Kidney tubule cell (primary cell): ENCODE results near the gene CROCC.
"Not testable (repeated sequence)": the region's sequence is repeated elsewhere in the genome, so short reads cannot be mapped to it uniquely, and the experiment has no call there.

ENCODE experiments used
- DNase-seq: peaks from one replicate; pipeline ENCODE4 v3.0.0-alpha.2; 2018; ENCODE audit warnings: low spot score

The CROCC gene

DNA sequence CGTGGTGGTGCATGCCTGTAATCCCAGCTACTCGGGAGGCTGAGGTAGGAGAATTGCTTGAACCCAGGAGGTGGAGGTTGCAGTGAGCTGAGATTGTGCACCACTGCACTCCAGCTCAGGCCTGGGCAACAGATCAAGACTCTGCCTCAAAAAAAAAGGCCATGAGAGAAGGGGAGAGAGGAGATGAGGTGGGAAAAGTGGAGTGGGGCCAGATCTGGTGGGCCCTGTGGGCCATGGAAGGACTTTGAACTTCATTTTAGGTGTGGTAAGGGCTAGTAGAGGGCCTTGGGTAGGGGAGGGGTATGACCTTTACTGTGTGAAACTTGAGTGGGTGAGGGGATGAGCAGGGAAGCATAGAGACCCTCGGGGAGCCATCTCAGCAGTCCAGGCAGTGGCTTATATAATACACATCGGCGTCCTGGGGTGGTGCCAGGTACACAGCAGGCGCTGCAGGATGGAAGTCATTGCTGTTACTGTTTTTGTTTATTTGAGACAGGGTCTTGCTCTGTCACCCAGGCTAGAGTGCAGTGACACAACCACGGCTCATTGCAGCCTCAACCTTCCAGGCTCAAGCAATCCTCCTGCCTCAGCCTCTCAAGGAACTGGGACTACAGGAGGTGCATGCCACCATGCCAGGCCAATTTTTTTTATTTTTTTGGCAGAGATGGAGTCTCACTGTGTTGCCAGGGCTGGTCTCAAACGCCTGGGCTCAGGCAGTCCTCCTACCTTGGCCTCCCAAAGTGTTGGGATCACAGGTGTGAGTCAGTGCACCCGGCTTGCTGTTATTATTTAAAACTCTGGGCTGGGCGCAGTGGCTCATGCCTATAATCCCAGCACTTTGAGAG lies 5.5 kb upstream of the CROCC start:
- DNase-seq: not testable (repeated sequence)

DNA sequence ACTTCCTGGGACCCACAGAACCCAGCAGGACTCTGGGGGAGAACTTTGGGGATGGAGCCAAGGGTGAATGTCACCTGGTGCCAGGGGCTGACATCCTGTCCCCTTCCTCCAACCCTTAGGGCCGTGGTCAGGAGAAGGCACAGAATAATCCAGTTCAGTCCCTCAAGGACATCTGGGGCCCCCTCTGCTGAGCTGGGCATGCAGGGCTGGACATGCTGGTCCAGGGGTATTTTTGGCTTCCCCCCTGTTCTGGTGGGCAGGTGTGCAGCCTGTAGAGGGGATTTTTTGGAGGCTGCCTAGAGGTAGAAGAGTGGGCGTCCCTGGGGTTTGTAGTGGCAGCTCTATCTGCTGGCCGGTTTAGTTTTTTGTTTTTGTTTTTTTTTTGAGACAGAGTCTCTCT lies 3.4 kb upstream of the CROCC start:
- no peak for DNase-seq

DNA sequence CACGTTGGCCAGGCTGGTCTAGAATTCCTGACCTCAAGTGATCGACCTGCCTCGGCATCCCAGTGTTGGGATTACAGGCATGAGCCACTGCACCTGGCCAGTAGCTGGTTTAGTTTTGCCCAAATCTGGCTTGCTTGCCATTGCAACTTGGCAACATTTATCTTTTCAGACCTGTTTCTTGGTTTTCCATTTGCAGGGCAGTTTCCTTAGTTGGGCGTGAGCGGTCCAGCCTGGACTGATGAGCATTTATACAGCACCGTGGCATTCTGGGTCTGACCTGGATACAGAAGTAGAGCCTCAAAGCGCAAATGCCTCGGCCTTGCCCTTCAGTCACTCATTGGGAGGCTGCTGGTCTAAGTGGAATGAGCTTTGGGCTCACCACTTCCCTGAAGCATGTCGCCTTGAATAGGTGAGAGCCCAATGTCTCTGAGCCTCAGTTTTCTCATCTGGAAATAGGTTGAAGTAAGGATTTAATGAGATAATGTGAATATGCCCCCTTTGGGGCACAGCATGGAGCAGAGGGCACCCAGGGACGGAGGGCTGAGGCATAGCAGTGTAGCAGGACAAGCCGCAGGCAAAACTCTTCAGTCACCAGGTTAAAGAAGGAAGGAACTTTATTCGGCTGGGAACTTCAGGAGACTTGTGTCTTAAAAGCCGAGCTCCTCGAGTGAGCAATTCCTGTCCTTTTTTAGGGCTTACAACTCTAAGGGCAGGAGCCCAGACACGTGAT lies 2.6 kb upstream of the CROCC start:
- not testable (repeated sequence) for DNase-seq

GRCh38 chr1:16920951-16921350 lies 780 bp upstream of the CROCC start:
- no peak for DNase-seq

GRCh38 chr1:16922466-16922865 lies 735 bp downstream of the CROCC start:
- DNase-seq: no peak

GRCh38 chr1:16922885-16923431 lies 1.2 kb downstream of the CROCC start:
- no peak for DNase-seq

DNA sequence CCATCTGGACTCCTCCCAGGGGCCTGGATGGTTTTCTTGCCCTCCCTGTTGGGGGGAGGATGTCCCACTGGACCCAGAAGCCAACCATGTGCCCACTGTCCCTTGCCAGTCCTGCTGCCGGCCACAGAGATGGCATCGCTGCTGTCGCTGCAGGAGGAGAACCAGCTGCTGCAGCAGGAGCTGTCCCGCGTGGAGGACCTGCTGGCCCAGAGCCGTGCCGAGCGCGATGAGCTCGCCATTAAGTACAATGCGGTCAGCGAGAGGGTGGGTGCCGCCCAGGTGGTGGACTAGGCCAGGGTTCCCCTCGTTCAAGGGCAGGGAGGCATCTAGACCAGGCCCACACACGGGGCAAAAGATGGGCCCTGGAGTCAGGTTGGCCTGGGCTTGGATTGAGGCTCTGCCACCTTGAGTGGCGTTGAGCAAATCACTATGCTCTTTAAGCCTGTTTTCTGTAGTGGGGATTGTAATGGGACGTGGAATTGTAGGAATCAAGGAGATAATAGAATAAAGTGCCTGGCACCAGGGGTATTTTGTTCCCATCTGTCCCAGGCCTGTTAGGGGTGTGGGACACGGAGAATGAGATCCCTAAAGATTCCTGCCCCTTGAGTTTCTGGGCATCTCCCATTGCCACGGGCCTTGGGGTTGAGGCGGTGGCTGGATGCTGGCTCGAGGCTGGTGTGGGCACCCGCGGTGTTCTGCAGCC lies 2.6 kb downstream of the CROCC start:
- no peak for DNase-seq

GRCh38 chr1:16924919-16925477 lies 3.3 kb downstream of the CROCC start:
- DNase-seq: no peak

DNA sequence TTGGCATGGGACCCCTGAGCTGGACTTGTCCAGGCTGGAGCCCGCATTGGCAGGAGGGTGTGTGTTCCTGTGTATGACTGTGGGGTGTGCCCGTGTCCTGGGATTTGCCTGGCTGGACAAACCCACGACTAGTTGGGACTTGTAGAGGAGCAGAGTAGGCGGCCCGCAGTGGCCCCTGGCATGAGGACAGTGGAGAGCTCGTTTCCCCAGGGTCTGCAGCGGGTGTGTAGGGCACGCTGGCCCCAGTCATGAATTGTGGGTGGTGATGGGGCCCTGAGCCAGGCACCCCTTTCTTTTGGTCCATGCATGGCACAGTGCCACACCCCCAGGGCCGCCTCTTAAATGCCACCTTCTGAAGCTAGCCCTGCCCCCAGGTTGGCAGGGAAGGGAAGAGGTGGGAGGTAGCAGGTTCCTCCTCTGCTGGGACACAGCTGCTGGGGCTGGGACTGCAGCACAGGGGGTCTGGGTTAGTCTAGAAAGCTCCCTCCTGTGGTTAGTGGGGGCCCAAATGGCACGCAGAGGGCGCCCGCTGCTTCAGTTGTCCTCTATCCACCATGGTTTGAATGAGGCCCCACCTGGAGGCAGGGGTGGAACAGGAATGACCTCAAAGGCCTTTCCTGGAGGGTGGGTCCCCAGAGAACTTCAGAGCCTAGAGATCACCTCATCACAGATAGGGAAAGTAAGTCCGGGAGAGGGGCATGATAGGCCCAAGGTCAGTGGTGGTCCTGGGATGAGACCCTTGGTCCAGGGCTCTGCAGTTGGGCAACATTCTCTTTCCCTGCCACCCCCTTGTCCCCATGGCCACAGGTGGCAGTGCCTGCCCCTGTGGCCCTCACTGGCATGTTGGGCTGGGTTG lies 4.1 kb downstream of the CROCC start:
- no peak for DNase-seq

DNA sequence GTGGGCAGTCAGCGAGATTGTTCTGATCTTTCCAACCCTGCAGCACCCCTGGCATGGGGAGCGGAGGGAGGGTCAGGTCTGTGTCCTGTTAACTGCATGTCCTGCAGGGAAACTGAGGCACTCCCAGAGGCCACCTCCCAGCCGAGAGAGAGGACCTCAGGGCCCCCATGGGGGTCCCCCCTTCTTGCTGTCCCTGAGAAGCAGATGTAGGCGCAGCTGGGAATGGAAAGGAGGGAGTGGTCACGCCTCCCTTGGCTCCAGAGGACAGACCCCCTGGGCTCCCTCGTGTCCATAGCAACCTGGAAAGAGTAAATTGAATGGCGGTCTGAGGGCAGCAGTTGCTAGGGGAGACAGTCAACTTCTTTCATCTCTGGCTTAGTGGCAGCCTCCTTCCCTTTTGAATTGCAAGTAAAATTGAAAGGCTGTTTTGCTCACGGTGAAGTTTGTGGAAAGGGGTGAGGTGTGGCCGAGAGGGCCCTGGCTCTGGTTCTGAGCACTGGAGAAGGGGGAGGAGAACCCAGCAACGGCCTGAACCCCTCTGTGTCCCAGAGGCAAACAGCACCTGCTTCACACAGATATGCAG lies 4.9 kb downstream of the CROCC start:
- no peak for DNase-seq

- no peak for DNase-seq
Measured at GRCh38 chr1:16927256-16927655, 5.5 kb downstream of the CROCC start.

GRCh38 chr1:16927711-16928485 lies 6.2 kb downstream of the CROCC start:
- DNase-seq: no peak

DNA sequence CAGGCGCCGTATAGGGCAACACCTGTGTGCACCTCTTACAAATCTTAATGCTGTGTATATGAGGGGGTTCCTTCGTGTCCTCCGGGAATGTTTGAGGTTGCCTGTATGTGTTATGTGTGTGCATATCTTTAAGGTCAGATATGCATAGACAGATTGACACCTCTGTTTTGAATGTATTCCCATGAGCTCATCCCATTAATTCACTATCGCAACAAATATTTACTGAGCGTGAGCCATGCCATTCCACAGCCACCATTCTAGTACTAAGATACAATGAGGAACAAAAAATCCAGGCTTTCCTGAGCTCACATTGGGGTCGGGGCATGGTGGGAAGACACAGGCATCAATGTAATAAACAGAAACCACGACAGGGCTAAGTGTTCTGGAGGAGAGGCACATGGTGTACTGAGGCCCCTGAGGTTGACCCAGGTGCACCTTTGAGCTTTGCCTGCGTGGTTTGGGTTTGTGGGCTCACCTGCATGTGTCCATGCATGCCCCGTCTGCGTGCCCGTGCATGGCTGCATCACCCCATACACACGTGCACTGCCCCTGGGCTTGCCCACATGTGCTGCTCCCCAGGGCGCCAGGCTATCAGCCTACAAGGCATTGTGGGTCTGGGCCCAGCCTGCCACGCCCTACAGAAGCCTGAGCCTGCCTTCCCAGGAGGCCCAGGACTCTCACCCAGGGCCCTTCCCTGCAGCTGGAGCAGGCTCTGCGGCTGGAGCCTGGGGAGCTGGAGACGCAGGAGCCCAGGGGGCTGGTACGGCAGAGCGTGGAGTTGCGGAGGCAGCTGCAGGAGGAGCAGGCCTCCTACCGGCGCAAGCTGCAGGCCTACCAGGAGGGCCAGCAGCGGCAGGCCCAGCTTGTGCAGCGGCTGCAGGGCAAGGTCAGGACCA lies 7.7 kb downstream of the CROCC start:
- DNase-seq: not testable (repeated sequence)

DNA sequence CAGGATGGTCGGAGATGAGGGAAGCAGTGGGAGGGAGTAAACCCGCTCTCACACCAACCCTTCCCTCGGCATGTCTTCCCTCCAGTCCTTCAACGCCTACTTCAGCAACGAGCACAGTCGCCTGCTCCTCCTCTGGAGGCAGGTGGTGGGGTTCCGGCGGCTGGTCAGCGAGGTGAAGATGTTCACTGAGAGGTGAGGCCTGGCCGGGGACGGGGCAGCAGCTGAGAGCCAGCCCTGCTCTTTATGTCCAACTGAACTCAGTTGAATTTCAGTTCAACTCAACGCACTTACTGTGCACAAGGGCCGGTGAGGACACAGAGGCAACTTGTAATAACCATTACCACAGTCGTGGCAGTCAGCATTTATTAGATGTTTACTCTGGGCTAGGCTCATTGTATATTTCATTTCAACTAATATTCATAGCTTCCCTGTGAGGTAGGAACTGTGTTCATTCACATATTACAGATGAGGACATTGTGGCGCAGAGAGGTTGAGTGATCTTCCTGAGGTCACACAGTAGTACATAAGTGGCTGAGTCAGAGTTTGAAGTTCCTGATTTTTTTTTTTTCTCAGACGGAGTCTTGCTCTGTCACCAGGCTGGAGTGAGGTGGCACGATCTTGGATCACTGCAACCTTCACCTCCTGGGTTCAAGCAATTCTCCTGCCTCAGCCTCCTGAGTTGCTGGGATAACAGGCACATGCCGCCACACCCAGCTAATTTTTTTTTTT lies 9.6 kb downstream of the CROCC start:
- not testable (repeated sequence) for DNase-seq

- DNase-seq: not testable (repeated sequence)
Measured at GRCh38 chr1:16933945-16934344, 12.2 kb downstream of the CROCC start.

- not testable (repeated sequence) for DNase-seq
Measured at GRCh38 chr1:16936580-16936979, 14.8 kb downstream of the CROCC start.

- no peak for DNase-seq
Measured at GRCh38 chr1:16938351-16939321, 16.9 kb downstream of the CROCC start.
